Heart left ventricle (tissue), 13 donors: ENCODE data around the gene FMO4.

ENCODE experiments used
- CTCF ChIP-seq, 12 donors: fragments of 200-600 bp; sonication (generic) in 4 of 12; IDR thresholded peaks; one replicate each; pipeline versions ENCODE4 v1.5.0 to v1.8.0; 2018 to 2022; ENCODE audit warnings: antibody characterized with exemption in 12 of 12, mild to moderate bottlenecking in 5 of 12
- POLR2A ChIP-seq, 2 donors: fragments of 450-650 bp; IDR thresholded peaks; one replicate each; pipeline ENCODE4 v1.6.1; 2017; ENCODE audit warnings: antibody characterized with exemption in 2 of 2, mild to moderate bottlenecking in 2 of 2, moderate library complexity in 2 of 2
- donor health status: ischemic (EF 13 %, LVEDD 7.1; RV severe dilation, severe dysfunction).
- donor health status: DM: no; HTN: yes; CAD: no.
- donor health status: DM: no; HTN: no; CAD: no.
- donor health status: ischemic (EF 25% LVEDD 6.9; RV normal size, moderate dysfunction).
- donor health status: ischemic (EF 25% LVEDD 5.7; RV mildly dilated, moderate dysfunction).
- donor health status: ischemic (EF 35%, LVEDD 5.7; RV mildly dilated, moderate dysfunction).
- donor health status: nonischemic (EF 11% LVEDD 7.7; RV severe dilation, severe dysfunction).
- donor health status: DM: yes; HTN: yes; CAD: no.
- donor health status: PGD.
- donor health status: ischemic (EF 29% LVEDD 5.4; RV normal size, mild dysfunction).
- donor health status: nonischemic (EF 23%, LVEDD 6.1; RV moderate dilation, normal function).

GRCh38 chr1:171296897-171297296 lies 17.1 kb upstream of the FMO4 start:
- TF ChIP-seq CTCF (IDR thresholded peaks at IDR 0.05) = no peak
- TF ChIP-seq POLR2A (IDR thresholded peaks at IDR 0.05) = no peak
